H9 (cell line): ENCODE data around the gene TBL1X. TPM values are rescaled to one million over a fixed set of nuclear protein-coding genes. Genes with fewer than 3 reads are reported as not detected.

Experiments used
- DNase-seq: peaks from one replicate; pipeline ENCODE4 v3.0.0-alpha.2; 2017
- H2AFZ ChIP-seq: one replicate; pipeline ENCODE4 v1.6.1; 2013; ENCODE audit warnings: mild to moderate bottlenecking, low read length, control low read depth, moderate library complexity
- H2AK5ac ChIP-seq: 2 replicates; pipeline ENCODE4 v1.6.1; 2013; ENCODE audit warnings: low read length, control low read depth, mixed read lengths; ENCODE audit not compliant: insufficient read length
- H2BK120ac ChIP-seq: one replicate; pipeline ENCODE4 v1.6.1; 2013; ENCODE audit warnings: low read depth, mild to moderate bottlenecking, low read length, control low read depth, inconsistent platforms; ENCODE audit not compliant: poor library complexity, severe bottlenecking
- H2BK12ac ChIP-seq: 2 replicates; pipeline ENCODE4 v1.6.1; 2013; ENCODE audit warnings: low read length, control low read depth, mixed read lengths, low read depth; ENCODE audit not compliant: insufficient read length
- H2BK15ac ChIP-seq: 2 replicates; pipeline ENCODE4 v1.6.1; 2013; ENCODE audit warnings: low read depth, low read length, control low read depth
- H2BK20ac ChIP-seq: one replicate; pipeline ENCODE4 v1.6.1; 2013; ENCODE audit warnings: low read depth, mild to moderate bottlenecking, low read length, control low read depth, inconsistent platforms; ENCODE audit not compliant: poor library complexity, severe bottlenecking
- H2BK5ac ChIP-seq: 2 replicates; pipeline ENCODE4 v1.6.1; 2013; ENCODE audit warnings: low read length, control low read depth, mixed read lengths; ENCODE audit not compliant: insufficient read length
- H3K14ac ChIP-seq: 2 replicates; pipeline ENCODE4 v1.6.1; 2013; ENCODE audit warnings: low read length, control low read depth; ENCODE audit not compliant: insufficient read depth
- H3K18ac ChIP-seq: 2 replicates; pipeline ENCODE4 v1.6.1; 2013; ENCODE audit warnings: low read depth, mild to moderate bottlenecking, mixed read lengths, low read length, control low read depth; ENCODE audit not compliant: insufficient read length
- H3K23ac ChIP-seq: 2 replicates; pipeline ENCODE4 v1.6.1; 2013; ENCODE audit warnings: low read length, control low read depth, mixed read lengths, low read depth; ENCODE audit not compliant: insufficient read length
- H3K23me2 ChIP-seq: 2 replicates; pipeline ENCODE4 v1.6.1; 2013; ENCODE audit warnings: low read depth, mild to moderate bottlenecking, mixed read lengths, low read length, control low read depth; ENCODE audit not compliant: insufficient read length, poor library complexity, severe bottlenecking
- H3K27ac ChIP-seq: 2 replicates; pipeline ENCODE4 v1.5.1; 2013; ENCODE audit warnings: low read length, control low read depth, mixed read lengths, low read depth; ENCODE audit not compliant: insufficient read length
- H3K27me3 ChIP-seq: 2 replicates; pipeline ENCODE4 v1.6.1; 2013; ENCODE audit warnings: low read length, control low read depth, inconsistent platforms; ENCODE audit not compliant: insufficient read depth
- H3K4ac ChIP-seq: 2 replicates; pipeline ENCODE4 v1.6.1; 2013; ENCODE audit warnings: low read depth, mild to moderate bottlenecking, control low read depth, inconsistent platforms, low read length, moderate library complexity
- H3K4me1 ChIP-seq: 2 replicates; pipeline ENCODE4 v1.6.1; 2013; ENCODE audit warnings: low read length, control low read depth, inconsistent platforms; ENCODE audit not compliant: insufficient read depth
- H3K4me2 ChIP-seq: 2 replicates; pipeline ENCODE4 v1.6.1; 2013; ENCODE audit warnings: low read length, control low read depth, mixed read lengths; ENCODE audit not compliant: insufficient read length, insufficient read depth
- H3K56ac ChIP-seq: 2 replicates; pipeline ENCODE4 v1.6.1; 2013; ENCODE audit warnings: low read depth, mild to moderate bottlenecking, mixed read lengths, low read length, control low read depth; ENCODE audit not compliant: insufficient read length
- H3K79me1 ChIP-seq: 2 replicates; pipeline ENCODE4 v1.6.1; 2013; ENCODE audit warnings: low read depth, mild to moderate bottlenecking, moderate library complexity, low read length, control low read depth, inconsistent platforms; ENCODE audit not compliant: insufficient read depth, poor library complexity, severe bottlenecking
- H3K79me2 ChIP-seq: 2 replicates; pipeline ENCODE4 v1.6.1; 2013; ENCODE audit warnings: low read length, control low read depth, inconsistent platforms; ENCODE audit not compliant: insufficient read depth
- H3K9ac ChIP-seq: 2 replicates; pipeline ENCODE4 v1.6.1; 2013; ENCODE audit warnings: low read length, control low read depth, mixed read lengths; ENCODE audit not compliant: insufficient read length; ENCODE audit errors: extremely low read depth
- H3K9me3 ChIP-seq: one replicate; pipeline ENCODE4 v1.6.1; 2013; ENCODE audit warnings: low read depth, low read length, inconsistent platforms; ENCODE audit not compliant: control insufficient read depth
- H3T11ph ChIP-seq: one replicate; pipeline ENCODE4 v1.6.1; 2013; ENCODE audit warnings: mild to moderate bottlenecking, low read length, control low read depth, inconsistent platforms
- H4K20me1 ChIP-seq: one replicate; pipeline ENCODE4 v1.6.1; 2013; ENCODE audit not compliant: control insufficient read depth, insufficient read length, insufficient read depth
- H4K5ac ChIP-seq: 2 replicates; pipeline ENCODE4 v1.6.1; 2013; ENCODE audit warnings: low read depth, mild to moderate bottlenecking, mixed read lengths, low read length, control low read depth; ENCODE audit not compliant: insufficient read length
- H4K8ac ChIP-seq: replicated peaks from 2 replicates; pipeline ENCODE4 v1.6.1; 2013; ENCODE audit warnings: low read length, control low read depth, mixed read lengths, low read depth; ENCODE audit not compliant: insufficient read length
- H4K91ac ChIP-seq: 2 replicates; pipeline ENCODE4 v1.6.1; 2013; ENCODE audit warnings: low read depth, mild to moderate bottlenecking, moderate library complexity, mixed read lengths, low read length, control low read depth; ENCODE audit not compliant: insufficient read length
- H3K27ac Mint-ChIP-seq, 3 experiments: 2 replicates in 2 of 3; 3 replicates in 1 of 3; pipeline ENCODE4 v1.8.0; 2020 to 2021; ENCODE audit warnings: mixed read lengths in 3 of 3, mild to moderate bottlenecking in 1 of 3, moderate library complexity in 1 of 3
- H3K27me3 Mint-ChIP-seq: 2 replicates; pipeline ENCODE4 v1.8.0; 2021; ENCODE audit warnings: low read depth, mild to moderate bottlenecking, moderate library complexity, mixed read lengths
- H3K36me3 Mint-ChIP-seq, 3 experiments: 2 replicates in 2 of 3; 3 replicates in 1 of 3; pipeline ENCODE4 v1.8.0; 2020 to 2021; ENCODE audit warnings: low read depth in 3 of 3, mixed read lengths in 3 of 3; ENCODE audit not compliant: insufficient read depth in 1 of 3
- H3K4me1 Mint-ChIP-seq, 2 experiments: 2 replicates each; pipeline ENCODE4 v1.8.0; 2020; ENCODE audit warnings: mixed read lengths in 2 of 2
- H3K4me3 Mint-ChIP-seq, 2 experiments: 2 replicates in 1 of 2; 3 replicates in 1 of 2; pipeline ENCODE4 v1.8.0; 2020 to 2021; ENCODE audit warnings: mild to moderate bottlenecking in 2 of 2, mixed read lengths in 2 of 2, moderate library complexity in 1 of 2
- H3K9me3 Mint-ChIP-seq, 2 experiments: 2 replicates in 1 of 2; 3 replicates in 1 of 2; pipeline ENCODE4 v1.8.0; 2020; ENCODE audit warnings: mild to moderate bottlenecking in 2 of 2, mixed read lengths in 2 of 2, moderate library complexity in 1 of 2
- WGBS: extraction: QIAGEN DNeasy Blood & Tissue Kit; methylation state at CpG from one replicate; pipeline ENCODE4 v1.1.7; 2013; ENCODE audit warnings: missing lambda C conversion rate, low lambda C conversion rate, mixed read lengths; ENCODE audit not compliant: insufficient read length; ENCODE audit errors: extremely low coverage; 5-methylcytosine and 5-hydroxymethylcytosine counted together
- total RNA-seq: library from RNA; stranded (reverse); gene quantifications from 2 replicates; pipeline ENCODE4 v1.2.1, GENCODE V29; 2021
- TF ChIP-seq, protein P1 (sequence below): fragments of 200-600 bp; sonication (generic); conservative IDR thresholded peaks from 3 replicates; pipeline ENCODE4 v1.8.0; 2021; ENCODE audit warnings: antibody characterized with exemption, mild to moderate bottlenecking

TBL1X gene
- total RNA-seq, 1 experiment from 2014 or later: 24.1 TPM

DNA sequence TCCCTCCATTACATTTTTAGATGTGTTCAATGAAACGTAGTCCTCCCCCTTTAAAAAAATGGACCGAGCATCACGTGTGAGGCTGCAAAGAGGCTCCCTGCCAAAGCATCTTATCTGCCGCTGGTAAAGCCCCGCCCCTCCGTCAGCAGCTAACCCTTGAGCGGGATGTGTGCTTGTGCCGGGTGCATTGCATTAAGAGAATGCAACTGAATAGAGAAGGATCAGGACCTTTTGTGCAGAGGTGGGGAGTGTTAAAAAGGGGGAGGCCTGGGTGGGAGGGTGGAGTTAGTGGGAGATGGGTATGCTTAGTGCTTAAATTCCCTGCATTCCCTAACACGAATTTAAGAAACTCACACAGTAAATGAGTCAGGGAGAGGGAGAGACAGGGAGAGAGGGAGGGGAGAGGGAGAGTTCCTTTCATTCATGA lies 66.0 kb downstream of the TBL1X start:
- no peak overlapping the region for H3K4me2 ChIP-seq
- peaks cover 25% of the 10 kb centered on the region; the same call in 1 of the 2 replicates for H3K4me1 ChIP-seq
- H3K23ac ChIP-seq: no peak overlapping the region
- H3T11ph ChIP-seq: no peak overlapping the region
- H2BK5ac ChIP-seq: no peak overlapping the region
- no peaks in the 10 kb centered on the region for H3K79me1 ChIP-seq
- H3K36me3 Mint-ChIP-seq: peaks cover 0 to 6% (median 5%) of the 10 kb centered on the region in 3 experiments; a peak in 5 of 7 replicates
- no peak overlapping the region for H2BK15ac ChIP-seq
- TF ChIP-seq, protein P1, sequence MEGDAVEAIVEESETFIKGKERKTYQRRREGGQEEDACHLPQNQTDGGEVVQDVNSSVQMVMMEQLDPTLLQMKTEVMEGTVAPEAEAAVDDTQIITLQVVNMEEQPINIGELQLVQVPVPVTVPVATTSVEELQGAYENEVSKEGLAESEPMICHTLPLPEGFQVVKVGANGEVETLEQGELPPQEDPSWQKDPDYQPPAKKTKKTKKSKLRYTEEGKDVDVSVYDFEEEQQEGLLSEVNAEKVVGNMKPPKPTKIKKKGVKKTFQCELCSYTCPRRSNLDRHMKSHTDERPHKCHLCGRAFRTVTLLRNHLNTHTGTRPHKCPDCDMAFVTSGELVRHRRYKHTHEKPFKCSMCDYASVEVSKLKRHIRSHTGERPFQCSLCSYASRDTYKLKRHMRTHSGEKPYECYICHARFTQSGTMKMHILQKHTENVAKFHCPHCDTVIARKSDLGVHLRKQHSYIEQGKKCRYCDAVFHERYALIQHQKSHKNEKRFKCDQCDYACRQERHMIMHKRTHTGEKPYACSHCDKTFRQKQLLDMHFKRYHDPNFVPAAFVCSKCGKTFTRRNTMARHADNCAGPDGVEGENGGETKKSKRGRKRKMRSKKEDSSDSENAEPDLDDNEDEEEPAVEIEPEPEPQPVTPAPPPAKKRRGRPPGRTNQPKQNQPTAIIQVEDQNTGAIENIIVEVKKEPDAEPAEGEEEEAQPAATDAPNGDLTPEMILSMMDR: no peak
- H3K27ac ChIP-seq: no peak overlapping the region
- no peak overlapping the region for H4K91ac ChIP-seq
- no peaks in the 10 kb centered on the region for H3K9me3 ChIP-seq
- no peak overlapping the region for H3K56ac ChIP-seq
- H3K14ac ChIP-seq: no peak overlapping the region
- H3K27me3 Mint-ChIP-seq: no peaks in the 10 kb centered on the region; the same call in 1 of the 2 replicates
- H2AK5ac ChIP-seq: no peak overlapping the region
- peak; percentile 91 for DNase-seq
- no peak overlapping the region for H3K9ac ChIP-seq
- peaks cover 52 to 92% of the 10 kb centered on the region in 2 experiments for H3K4me1 Mint-ChIP-seq
- H4K5ac ChIP-seq: no peak overlapping the region
- peak overlapping the region; percentile 49 to 98 (median 98); a peak in 6 of 7 replicates for H3K27ac Mint-ChIP-seq
- H4K8ac ChIP-seq: no peak overlapping the region
- peaks cover 0 to 68% of the 10 kb centered on the region in 2 experiments; a peak in 3 of 5 replicates for H3K9me3 Mint-ChIP-seq
- H3K18ac ChIP-seq: no peak overlapping the region
- H2AFZ ChIP-seq: no peak overlapping the region
- no peak overlapping the region for H2BK120ac ChIP-seq
- no peaks in the 10 kb centered on the region for H4K20me1 ChIP-seq
- peak overlapping the region; percentile 12 to 73; a peak in 4 of 5 replicates for H3K4me3 Mint-ChIP-seq
- no CpG with 5 or more reads among the region's 9 CpGs for WGBS
- H3K79me2 ChIP-seq: no peaks in the 10 kb centered on the region; the same call in 1 of the 2 replicates
- H3K27me3 ChIP-seq: no peaks in the 10 kb centered on the region
- H2BK12ac ChIP-seq: no peak overlapping the region
- H2BK20ac ChIP-seq: no peak overlapping the region
- no peaks in the 10 kb centered on the region for H3K23me2 ChIP-seq
- H3K4ac ChIP-seq: no peak overlapping the region
